Progenitor cell of endocrine pancreas (in vitro differentiated cells): ENCODE measurements around the gene PIP5K1B. TPM values are rescaled to one million over a fixed set of nuclear protein-coding genes. Genes with fewer than 3 reads are reported as not detected.
A peak's percentile ranks its signal among the peaks of the same experiment; 100 is the strongest.

Source experiments
- DNase-seq: peaks from one replicate; pipeline ENCODE4 v3.0.0; 2021; ENCODE audit warnings: low spot score; ENCODE audit not compliant: unreplicated experiment
- H3K27ac Mint-ChIP-seq: 2 replicates; pipeline ENCODE4 v1.8.0; 2021; ENCODE audit warnings: mild to moderate bottlenecking, moderate library complexity, mixed read lengths
- H3K27me3 Mint-ChIP-seq: 2 replicates; pipeline ENCODE4 v1.8.0; 2021; ENCODE audit warnings: mixed read lengths
- H3K36me3 Mint-ChIP-seq: 2 replicates; pipeline ENCODE4 v1.8.0; 2022; ENCODE audit warnings: mixed read lengths; ENCODE audit not compliant: insufficient read depth
- H3K4me1 Mint-ChIP-seq: 2 replicates; pipeline ENCODE4 v1.8.0; 2021; ENCODE audit warnings: low read depth, mixed read lengths
- H3K4me3 Mint-ChIP-seq: 2 replicates; pipeline ENCODE4 v1.8.0; 2021; ENCODE audit warnings: low read depth, mild to moderate bottlenecking, moderate library complexity, mixed read lengths
- H3K9me3 Mint-ChIP-seq: 2 replicates; pipeline ENCODE4 v1.8.0; 2021; ENCODE audit warnings: low read depth, mixed read lengths
- CTCF ChIP-seq: fragments of 200-600 bp; sonication (generic); IDR thresholded peaks from one replicate; pipeline ENCODE4 v1.5.0; 2021; ENCODE audit warnings: antibody characterized with exemption, mild to moderate bottlenecking; ENCODE audit not compliant: unreplicated experiment
- total RNA-seq: library from RNA; stranded (reverse); gene quantifications from 2 replicates; pipeline ENCODE4 v1.2.1, GENCODE V29; 2021

Gene PIP5K1B
- total RNA-seq, 1 donor from 2014 or later, result 1.5 TPM

- no peak for TF ChIP-seq CTCF
- H3K27me3 Mint-ChIP-seq, result no peaks in the 10 kb centered on the region
- H3K4me1 Mint-ChIP-seq, result peaks cover 4% of the 10 kb centered on the region
- peak overlapping the region; percentile 97 for H3K27ac Mint-ChIP-seq
- H3K4me3 Mint-ChIP-seq, result peak overlapping the region; percentile 95
- no peak for DNase-seq
- H3K9me3 Mint-ChIP-seq, result no peaks in the 10 kb centered on the region
- no peaks in the 10 kb centered on the region for H3K36me3 Mint-ChIP-seq
These were observed 331.8 kb downstream of the PIP5K1B start for GRCh38 chr9:69036799-69037198.

- Mint-ChIP-seq H3K27me3 (no peaks in the 10 kb centered on the region), H3K4me1 (peaks cover 27% of the 10 kb centered on the region), H3K4me3 (no peak overlapping the region), H3K27ac (no peak overlapping the region), H3K9me3 (no peaks in the 10 kb centered on the region), H3K36me3 (no peaks in the 10 kb centered on the region)
- no peak for TF ChIP-seq CTCF
- DNase-seq, result no peak
These were observed 335.6 kb downstream of the PIP5K1B start for GRCh38 chr9:69040646-69041045.

GRCh38 chr9:69044240-69045219 lies 339.5 kb downstream of the PIP5K1B start:
- DNase-seq, result no peak
- H3K27me3 Mint-ChIP-seq, result no peaks in the 10 kb centered on the region
- peak overlapping the region; percentile 65 for H3K27ac Mint-ChIP-seq
- no peaks in the 10 kb centered on the region for H3K9me3 Mint-ChIP-seq
- H3K36me3 Mint-ChIP-seq, result peaks cover 8% of the 10 kb centered on the region
- H3K4me1 Mint-ChIP-seq, result peaks cover 28% of the 10 kb centered on the region
- no peak for TF ChIP-seq CTCF
- peak overlapping the region; percentile 15 for H3K4me3 Mint-ChIP-seq

GRCh38 chr9:69045821-69046220 lies 340.8 kb downstream of the PIP5K1B start:
- no peaks in the 10 kb centered on the region for H3K9me3 Mint-ChIP-seq
- H3K27me3 Mint-ChIP-seq, result no peaks in the 10 kb centered on the region
- no peak overlapping the region for H3K4me3 Mint-ChIP-seq
- TF ChIP-seq CTCF, result no peak
- no peak overlapping the region for H3K27ac Mint-ChIP-seq
- peaks cover 8% of the 10 kb centered on the region for H3K36me3 Mint-ChIP-seq
- DNase-seq, result no peak
- H3K4me1 Mint-ChIP-seq, result peaks cover 28% of the 10 kb centered on the region

GRCh38 chr9:69046723-69047122 lies 341.7 kb downstream of the PIP5K1B start:
- no peak for TF ChIP-seq CTCF
- Mint-ChIP-seq H3K4me3 (no peak overlapping the region), H3K27ac (no peak overlapping the region), H3K4me1 (peaks cover 28% of the 10 kb centered on the region), H3K27me3 (no peaks in the 10 kb centered on the region), H3K9me3 (no peaks in the 10 kb centered on the region), H3K36me3 (peaks cover 8% of the 10 kb centered on the region)
- no peak for DNase-seq
